Large intestine (tissue), 3 donors: ENCODE data around the gene IFT122. TPM values are rescaled to one million over a fixed set of nuclear protein-coding genes. Genes with fewer than 3 reads are reported as not detected.

Experiments
- DNase-seq, 2 donors: peaks; one replicate each; pipeline versions ENCODE4 v3.0.0 to v3.0.0-alpha.2; 2013
- H3K27ac ChIP-seq: one replicate; pipeline ENCODE4 v1.5.1; 2013; ENCODE audit warnings: low read length
- H3K27me3 ChIP-seq: 2 replicates; pipeline ENCODE4 v1.6.1; 2013; ENCODE audit warnings: low read length; ENCODE audit not compliant: control insufficient read depth, insufficient read depth
- H3K36me3 ChIP-seq: 2 replicates; pipeline ENCODE4 v1.6.1; 2013; ENCODE audit warnings: low read length; ENCODE audit not compliant: control insufficient read depth, insufficient read depth
- H3K4me1 ChIP-seq: one replicate; pipeline ENCODE4 v1.6.1; 2013; ENCODE audit warnings: low read length; ENCODE audit not compliant: control insufficient read depth, insufficient read depth
- H3K4me3 ChIP-seq: one replicate; pipeline ENCODE4 v1.5.1; 2013; ENCODE audit warnings: low read length
- H3K9me3 ChIP-seq: one replicate; pipeline ENCODE4 v1.6.1; 2013; ENCODE audit warnings: mild to moderate bottlenecking, low read depth, low read length, moderate library complexity; ENCODE audit not compliant: control insufficient read depth
- WGBS: methylation state at CpG from one replicate; pipeline ENCODE4 v1.1.5; 2013; ENCODE audit warnings: low lambda C conversion rate; ENCODE audit not compliant: insufficient coverage; 5-methylcytosine and 5-hydroxymethylcytosine counted together
- polyA plus RNA-seq: library from polyadenylated mRNA; unstranded; fragments of 120-200 nt; gene quantifications from one replicate; pipeline ENCODE4 v1.2.1, GENCODE V29; 2013

The IFT122 gene
- polyA plus RNA-seq, 1 donor: 39.4 TPM

DNA sequence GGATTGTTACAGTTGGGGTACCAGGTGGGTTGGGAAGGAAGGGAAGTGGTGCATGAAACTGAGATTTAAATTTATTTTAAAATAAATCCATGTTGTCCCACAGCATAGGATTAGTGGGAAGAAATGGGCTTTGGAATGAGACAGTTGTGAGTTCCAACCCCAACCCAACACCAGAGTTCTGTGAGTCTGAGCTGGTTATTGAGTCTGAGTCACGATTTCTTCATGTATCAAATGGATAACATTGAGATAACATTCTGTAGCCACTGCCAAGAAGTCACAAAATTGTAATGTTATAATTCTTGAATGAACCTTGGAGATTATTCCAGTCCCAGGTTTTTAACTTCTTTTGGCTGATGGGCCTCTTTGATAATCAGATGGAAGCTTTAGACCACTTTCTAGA lies 13.7 kb downstream of the IFT122 start:
- Histone ChIP-seq H3K4me3 (no peak overlapping the region), H3K4me1 (no peaks in the 10 kb centered on the region), H3K27me3 (no peaks in the 10 kb centered on the region), H3K27ac (no peak overlapping the region), H3K9me3 (no peaks in the 10 kb centered on the region), H3K36me3 (peaks cover 33% of the 10 kb centered on the region)
- no peak for DNase-seq
- WGBS: 71% methylated on average over 1 of the region's 1 CpG

DNA sequence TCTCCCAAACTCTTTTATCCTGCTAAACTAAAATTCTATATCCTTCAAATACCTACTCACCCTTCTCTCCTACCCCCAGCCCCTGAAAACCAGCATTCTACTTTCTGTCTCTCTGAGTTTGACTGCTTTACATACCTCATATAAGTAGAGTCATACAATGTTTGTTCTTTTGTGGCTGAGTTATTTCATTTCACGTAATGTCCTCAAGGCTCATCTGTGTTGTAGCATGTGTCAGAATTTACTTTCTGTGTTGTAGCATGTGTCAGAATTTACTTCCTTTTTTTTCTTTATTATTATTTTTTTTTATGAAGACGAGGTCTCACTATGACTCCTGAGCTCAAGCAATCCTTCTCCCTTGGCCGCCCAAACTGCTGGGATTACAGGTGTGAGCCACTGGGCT lies 20.1 kb downstream of the IFT122 start:
- no peaks in the 10 kb centered on the region for H3K9me3 ChIP-seq
- H3K36me3 ChIP-seq: peaks cover 31% of the 10 kb centered on the region
- DNase-seq: no peak
- H3K27me3 ChIP-seq: no peaks in the 10 kb centered on the region
- peaks cover 20% of the 10 kb centered on the region for H3K4me1 ChIP-seq
- H3K27ac ChIP-seq: no peak overlapping the region
- H3K4me3 ChIP-seq: no peak overlapping the region
- 100% methylated on average over 3 of the region's 3 CpGs for WGBS

DNA sequence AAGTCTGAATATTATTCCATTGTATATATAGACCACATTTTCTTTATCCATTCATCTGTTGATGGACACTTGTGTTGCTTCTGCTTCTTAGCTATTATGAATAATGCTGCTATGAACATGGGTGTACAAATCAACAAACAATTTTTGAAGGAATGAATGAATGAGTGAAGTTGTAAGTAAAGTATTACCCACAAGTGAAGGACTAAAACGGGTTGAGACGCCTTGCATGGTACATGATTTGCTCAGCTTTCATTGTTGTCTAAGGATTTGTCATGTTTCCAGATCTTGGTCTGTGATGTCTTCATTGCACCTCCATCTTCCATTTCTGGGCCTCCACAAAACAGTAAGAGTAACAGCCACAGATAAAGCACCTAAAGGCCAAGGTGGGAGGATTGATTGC lies 20.5 kb downstream of the IFT122 start:
- Histone ChIP-seq H3K27me3 (no peaks in the 10 kb centered on the region), H3K36me3 (peaks cover 31% of the 10 kb centered on the region), H3K4me1 (peaks cover 20% of the 10 kb centered on the region), H3K9me3 (no peaks in the 10 kb centered on the region), H3K27ac (no peak overlapping the region), H3K4me3 (no peak overlapping the region)
- WGBS: no CpG with 5 or more reads among the region's 2 CpGs
- no peak for DNase-seq

DNA sequence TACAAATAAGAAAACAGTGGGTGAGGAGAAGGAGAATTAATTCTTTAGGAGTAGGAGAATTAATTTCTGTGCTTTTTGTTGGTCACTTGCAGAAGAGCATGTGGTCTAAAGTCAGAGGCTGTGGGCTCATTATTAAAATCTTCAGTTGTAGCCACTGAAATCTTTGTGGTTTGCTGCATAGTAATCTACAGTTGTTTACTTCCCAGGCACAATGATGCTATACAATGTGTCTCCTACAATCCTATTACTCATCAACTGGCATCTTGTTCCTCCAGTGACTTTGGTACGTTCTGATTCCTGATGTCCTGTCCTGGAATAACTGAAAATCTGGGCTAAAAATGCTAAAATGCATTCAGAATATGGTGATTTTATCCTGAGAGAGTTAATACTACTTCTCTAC lies 21.0 kb downstream of the IFT122 start:
- peaks cover 27% of the 10 kb centered on the region for H3K36me3 ChIP-seq
- no peak for DNase-seq

GRCh38 chr3:129461461-129462146 lies 21.6 kb downstream of the IFT122 start:
- Histone ChIP-seq H3K27ac (peak overlapping the region; percentile 67), H3K4me1 (peaks cover 20% of the 10 kb centered on the region), H3K9me3 (no peaks in the 10 kb centered on the region), H3K36me3 (peaks cover 25% of the 10 kb centered on the region), H3K4me3 (no peak overlapping the region), H3K27me3 (no peaks in the 10 kb centered on the region)
- no CpG with 5 or more reads among the region's 6 CpGs for WGBS
- DNase-seq: peak; percentile 20 to 57

More for the DNA sequence above, 21.0 kb downstream of the IFT122 start:
- H3K9me3 ChIP-seq: no peaks in the 10 kb centered on the region
- peak overlapping the region; percentile 67 for H3K27ac ChIP-seq
- H3K4me3 ChIP-seq: no peak overlapping the region
- H3K4me1 ChIP-seq: peaks cover 20% of the 10 kb centered on the region
- no peaks in the 10 kb centered on the region for H3K27me3 ChIP-seq
- no CpG with 5 or more reads among the region's 1 CpG for WGBS

GRCh38 chr3:129462361-129462968 lies 22.4 kb downstream of the IFT122 start:
- Histone ChIP-seq H3K9me3 (no peaks in the 10 kb centered on the region), H3K4me1 (peaks cover 21% of the 10 kb centered on the region), H3K36me3 (peaks cover 22% of the 10 kb centered on the region), H3K27ac (peak overlapping the region; percentile 67), H3K27me3 (no peaks in the 10 kb centered on the region), H3K4me3 (no peak overlapping the region)
- 80% methylated on average over 2 of the region's 3 CpGs for WGBS
- peak; percentile 71 to 82 for DNase-seq

GRCh38 chr3:129463094-129463493 lies 23.1 kb downstream of the IFT122 start:
- H3K9me3 ChIP-seq: no peaks in the 10 kb centered on the region
- whole genome bisulfite sequencing: 92% methylated on average over 2 of the region's 3 CpGs
- H3K27ac ChIP-seq: peak overlapping the region; percentile 67
- DNase-seq: no peak
- peaks cover 27% of the 10 kb centered on the region for H3K4me1 ChIP-seq
- H3K36me3 ChIP-seq: peaks cover 22% of the 10 kb centered on the region
- no peak overlapping the region for H3K4me3 ChIP-seq
- H3K27me3 ChIP-seq: no peaks in the 10 kb centered on the region

DNA sequence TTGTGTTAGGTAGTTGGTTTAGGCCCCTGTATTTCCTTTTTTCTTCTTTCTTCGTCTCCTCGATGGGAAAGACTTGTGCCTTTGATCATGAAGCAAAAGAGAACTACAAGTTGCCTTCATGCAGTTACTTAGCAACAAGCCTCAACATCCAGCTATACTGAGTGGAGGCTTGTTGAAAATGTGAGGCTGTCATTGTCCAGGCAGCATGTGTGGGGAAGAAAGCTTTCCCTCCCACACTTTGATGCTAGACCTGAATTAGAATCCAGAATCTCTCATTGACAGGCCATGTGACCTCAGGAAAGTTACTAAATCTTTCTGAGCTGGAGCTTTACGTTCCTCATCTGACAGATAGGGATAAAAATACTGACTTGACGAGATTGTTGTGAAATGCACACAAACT lies 23.7 kb downstream of the IFT122 start:
- Histone ChIP-seq H3K27ac (no peak overlapping the region), H3K27me3 (no peaks in the 10 kb centered on the region), H3K4me3 (no peak overlapping the region), H3K9me3 (no peaks in the 10 kb centered on the region), H3K4me1 (peaks cover 34% of the 10 kb centered on the region), H3K36me3 (peaks cover 22% of the 10 kb centered on the region)
- no peak for DNase-seq
- WGBS: no CpG with 5 or more reads among the region's 4 CpGs

DNA sequence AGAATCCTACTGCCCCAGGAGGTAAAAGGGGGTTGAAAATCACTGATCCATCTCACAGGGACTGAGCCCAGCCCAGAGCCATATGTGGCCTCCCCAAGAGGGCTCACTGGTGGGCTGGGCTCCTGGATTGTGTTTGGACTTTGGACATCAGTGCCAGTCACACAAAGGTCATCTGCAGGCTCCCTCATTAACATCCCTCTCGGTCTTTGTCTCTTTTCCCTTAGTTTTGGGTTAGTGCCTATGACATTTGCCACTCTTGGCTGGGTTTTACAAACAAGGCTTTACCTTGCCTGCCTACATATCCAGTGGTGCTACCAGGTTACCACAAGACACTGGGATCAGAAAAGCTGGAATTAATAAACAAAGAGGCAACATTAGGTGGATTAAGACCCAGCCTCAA lies 27.9 kb downstream of the IFT122 start:
- Histone ChIP-seq H3K27me3 (no peaks in the 10 kb centered on the region), H3K9me3 (no peaks in the 10 kb centered on the region), H3K36me3 (peaks cover 23% of the 10 kb centered on the region), H3K4me3 (no peak overlapping the region), H3K27ac (peak overlapping the region; percentile 59), H3K4me1 (peaks cover 17% of the 10 kb centered on the region)
- no CpG with 5 or more reads among the region's 1 CpG for WGBS
- DNase-seq: peak; percentile 48 to 66

- Histone ChIP-seq H3K9me3 (no peaks in the 10 kb centered on the region), H3K4me3 (no peak overlapping the region), H3K27me3 (no peaks in the 10 kb centered on the region), H3K36me3 (peaks cover 16% of the 10 kb centered on the region), H3K4me1 (peaks cover 15% of the 10 kb centered on the region), H3K27ac (peak overlapping the region; percentile 59)
- WGBS: no CpG with 5 or more reads among the region's 2 CpGs
- DNase-seq: peak; percentile 33 to 78
Measured at GRCh38 chr3:129469026-129469425, 29.0 kb downstream of the IFT122 start.

GRCh38 chr3:129470861-129471260 lies 30.8 kb downstream of the IFT122 start:
- Histone ChIP-seq H3K36me3 (peaks cover 16% of the 10 kb centered on the region), H3K4me3 (no peak overlapping the region), H3K27ac (no peak overlapping the region), H3K9me3 (no peaks in the 10 kb centered on the region), H3K27me3 (no peaks in the 10 kb centered on the region), H3K4me1 (peaks cover 15% of the 10 kb centered on the region)
- WGBS: no CpG with 5 or more reads among the region's 2 CpGs
- DNase-seq: no peak
